H1 (cell line): ENCODE measurements around the gene SPRR4. TPM values are rescaled to one million over a fixed set of nuclear protein-coding genes. Genes with fewer than 3 reads are reported as not detected.

ENCODE experiments used
- BCL11A ChIP-seq, 2 experiments: IDR thresholded peaks; one replicate each; pipeline ENCODE4 v1.6.1; 2011; ENCODE audit warnings: low read depth in 2 of 2, low read length in 2 of 2, mild to moderate bottlenecking in 2 of 2
- CREB1 ChIP-seq: IDR thresholded peaks from 2 replicates; pipeline ENCODE4 v1.6.1; 2012; ENCODE audit warnings: inconsistent platforms
- EGR1 ChIP-seq: IDR thresholded peaks from 2 replicates; pipeline ENCODE4 v1.6.1; 2011; ENCODE audit warnings: low read depth, low read length, borderline replicate concordance
- KDM5A ChIP-seq: fragments of 200-600 bp; IDR thresholded peaks from 2 replicates; pipeline ENCODE4 v1.7.1; 2012; ENCODE audit warnings: mild to moderate bottlenecking, low read length, inconsistent platforms, mixed read lengths
- POLR2AphosphoS5 ChIP-seq: IDR thresholded peaks from 2 replicates; pipeline ENCODE4 v1.6.1; 2011; ENCODE audit warnings: low read depth, low read length
- RNF2 ChIP-seq: fragments of 200-900, 300-1000 bp; sonication (generic); IDR thresholded peaks from 2 replicates; pipeline ENCODE4 v1.7.1; 2016; ENCODE audit warnings: borderline replicate concordance, low read depth, mild to moderate bottlenecking, antibody characterized with exemption, low read length; ENCODE audit not compliant: poor library complexity, severe bottlenecking; ENCODE audit errors: missing control alignments
- SIX5 ChIP-seq: IDR thresholded peaks from 2 replicates; pipeline ENCODE4 v1.6.1; 2011; ENCODE audit warnings: mild to moderate bottlenecking, low read depth, low read length
- USF2 ChIP-seq: IDR thresholded peaks from 2 replicates; pipeline ENCODE4 v1.6.1; 2011; ENCODE audit warnings: low read length, improper control_type of control experiment
- YY1 ChIP-seq: IDR thresholded peaks from 2 replicates; pipeline ENCODE4 v1.6.1; 2011; ENCODE audit warnings: low read depth, mild to moderate bottlenecking, low read length
- polyA plus RNA-seq, 7 experiments: library from polyadenylated mRNA; depleted of rRNA in 3 of 7; stranded (reverse) in 5 of 7; unstranded in 2 of 7; fragments of >200 nt in 5 of 7; fragments of 200-250 nt in 2 of 7; gene quantifications; 1 replicate in 5 of 7; 2 replicates in 1 of 7; 4 replicates in 1 of 7; pipeline versions ENCODE4 v1.2.1 to v1.2.3, GENCODE V29; 2011 to 2013; ENCODE audit warnings: missing spikeins in 2 of 7, mixed read lengths in 2 of 7
- total RNA-seq: library from RNA; stranded (reverse); fragmentation: NEBNext Ultra II Directional; extraction: Animal tissue kit (Norgen Biotek cat#: 25700); gene quantifications from 2 replicates; pipeline ENCODE4 v1.2.1, GENCODE V29; 2021
- TF ChIP-seq, protein P1 (sequence below): fragments of 300-600 bp; sonication (generic); IDR thresholded peaks from 2 replicates; pipeline ENCODE4 v1.7.1; 2012; ENCODE audit warnings: low read length, moderate library complexity, mild to moderate bottlenecking, inconsistent platforms; ENCODE audit not compliant: insufficient replicate concordance
- TF ChIP-seq, protein P2 (sequence below): IDR thresholded peaks from 2 replicates; pipeline ENCODE4 v1.6.1; 2011; ENCODE audit warnings: low read depth, mild to moderate bottlenecking, low read length; ENCODE audit not compliant: insufficient read depth

SPRR4 gene
- total and polyA plus RNA-seq, 2 of the 8 experiments (the other 6 are each of a cell fraction or from before 2014, with no cell fraction given) = not detected

DNA sequence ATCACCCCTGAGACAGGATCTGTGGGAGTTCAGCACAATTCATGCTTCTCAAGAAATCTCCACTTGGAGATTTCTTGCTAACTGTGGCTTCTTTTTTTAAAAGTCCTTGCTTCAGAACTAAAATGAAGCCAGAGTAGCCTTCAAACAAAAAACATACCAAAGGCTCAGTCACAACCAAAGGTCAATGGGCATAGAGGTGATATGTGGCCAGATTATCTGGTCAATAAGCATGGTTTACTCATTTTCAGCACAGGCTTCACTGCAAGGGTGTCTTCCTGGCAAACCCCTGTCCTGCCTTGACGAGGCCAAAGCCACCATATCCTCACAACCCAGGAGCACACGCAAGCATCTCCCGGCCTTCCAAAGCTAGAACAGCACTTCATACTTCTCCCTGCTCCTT, 11.2 kb upstream of the SPRR4 start (continued):
- TF ChIP-seq, protein P1, sequence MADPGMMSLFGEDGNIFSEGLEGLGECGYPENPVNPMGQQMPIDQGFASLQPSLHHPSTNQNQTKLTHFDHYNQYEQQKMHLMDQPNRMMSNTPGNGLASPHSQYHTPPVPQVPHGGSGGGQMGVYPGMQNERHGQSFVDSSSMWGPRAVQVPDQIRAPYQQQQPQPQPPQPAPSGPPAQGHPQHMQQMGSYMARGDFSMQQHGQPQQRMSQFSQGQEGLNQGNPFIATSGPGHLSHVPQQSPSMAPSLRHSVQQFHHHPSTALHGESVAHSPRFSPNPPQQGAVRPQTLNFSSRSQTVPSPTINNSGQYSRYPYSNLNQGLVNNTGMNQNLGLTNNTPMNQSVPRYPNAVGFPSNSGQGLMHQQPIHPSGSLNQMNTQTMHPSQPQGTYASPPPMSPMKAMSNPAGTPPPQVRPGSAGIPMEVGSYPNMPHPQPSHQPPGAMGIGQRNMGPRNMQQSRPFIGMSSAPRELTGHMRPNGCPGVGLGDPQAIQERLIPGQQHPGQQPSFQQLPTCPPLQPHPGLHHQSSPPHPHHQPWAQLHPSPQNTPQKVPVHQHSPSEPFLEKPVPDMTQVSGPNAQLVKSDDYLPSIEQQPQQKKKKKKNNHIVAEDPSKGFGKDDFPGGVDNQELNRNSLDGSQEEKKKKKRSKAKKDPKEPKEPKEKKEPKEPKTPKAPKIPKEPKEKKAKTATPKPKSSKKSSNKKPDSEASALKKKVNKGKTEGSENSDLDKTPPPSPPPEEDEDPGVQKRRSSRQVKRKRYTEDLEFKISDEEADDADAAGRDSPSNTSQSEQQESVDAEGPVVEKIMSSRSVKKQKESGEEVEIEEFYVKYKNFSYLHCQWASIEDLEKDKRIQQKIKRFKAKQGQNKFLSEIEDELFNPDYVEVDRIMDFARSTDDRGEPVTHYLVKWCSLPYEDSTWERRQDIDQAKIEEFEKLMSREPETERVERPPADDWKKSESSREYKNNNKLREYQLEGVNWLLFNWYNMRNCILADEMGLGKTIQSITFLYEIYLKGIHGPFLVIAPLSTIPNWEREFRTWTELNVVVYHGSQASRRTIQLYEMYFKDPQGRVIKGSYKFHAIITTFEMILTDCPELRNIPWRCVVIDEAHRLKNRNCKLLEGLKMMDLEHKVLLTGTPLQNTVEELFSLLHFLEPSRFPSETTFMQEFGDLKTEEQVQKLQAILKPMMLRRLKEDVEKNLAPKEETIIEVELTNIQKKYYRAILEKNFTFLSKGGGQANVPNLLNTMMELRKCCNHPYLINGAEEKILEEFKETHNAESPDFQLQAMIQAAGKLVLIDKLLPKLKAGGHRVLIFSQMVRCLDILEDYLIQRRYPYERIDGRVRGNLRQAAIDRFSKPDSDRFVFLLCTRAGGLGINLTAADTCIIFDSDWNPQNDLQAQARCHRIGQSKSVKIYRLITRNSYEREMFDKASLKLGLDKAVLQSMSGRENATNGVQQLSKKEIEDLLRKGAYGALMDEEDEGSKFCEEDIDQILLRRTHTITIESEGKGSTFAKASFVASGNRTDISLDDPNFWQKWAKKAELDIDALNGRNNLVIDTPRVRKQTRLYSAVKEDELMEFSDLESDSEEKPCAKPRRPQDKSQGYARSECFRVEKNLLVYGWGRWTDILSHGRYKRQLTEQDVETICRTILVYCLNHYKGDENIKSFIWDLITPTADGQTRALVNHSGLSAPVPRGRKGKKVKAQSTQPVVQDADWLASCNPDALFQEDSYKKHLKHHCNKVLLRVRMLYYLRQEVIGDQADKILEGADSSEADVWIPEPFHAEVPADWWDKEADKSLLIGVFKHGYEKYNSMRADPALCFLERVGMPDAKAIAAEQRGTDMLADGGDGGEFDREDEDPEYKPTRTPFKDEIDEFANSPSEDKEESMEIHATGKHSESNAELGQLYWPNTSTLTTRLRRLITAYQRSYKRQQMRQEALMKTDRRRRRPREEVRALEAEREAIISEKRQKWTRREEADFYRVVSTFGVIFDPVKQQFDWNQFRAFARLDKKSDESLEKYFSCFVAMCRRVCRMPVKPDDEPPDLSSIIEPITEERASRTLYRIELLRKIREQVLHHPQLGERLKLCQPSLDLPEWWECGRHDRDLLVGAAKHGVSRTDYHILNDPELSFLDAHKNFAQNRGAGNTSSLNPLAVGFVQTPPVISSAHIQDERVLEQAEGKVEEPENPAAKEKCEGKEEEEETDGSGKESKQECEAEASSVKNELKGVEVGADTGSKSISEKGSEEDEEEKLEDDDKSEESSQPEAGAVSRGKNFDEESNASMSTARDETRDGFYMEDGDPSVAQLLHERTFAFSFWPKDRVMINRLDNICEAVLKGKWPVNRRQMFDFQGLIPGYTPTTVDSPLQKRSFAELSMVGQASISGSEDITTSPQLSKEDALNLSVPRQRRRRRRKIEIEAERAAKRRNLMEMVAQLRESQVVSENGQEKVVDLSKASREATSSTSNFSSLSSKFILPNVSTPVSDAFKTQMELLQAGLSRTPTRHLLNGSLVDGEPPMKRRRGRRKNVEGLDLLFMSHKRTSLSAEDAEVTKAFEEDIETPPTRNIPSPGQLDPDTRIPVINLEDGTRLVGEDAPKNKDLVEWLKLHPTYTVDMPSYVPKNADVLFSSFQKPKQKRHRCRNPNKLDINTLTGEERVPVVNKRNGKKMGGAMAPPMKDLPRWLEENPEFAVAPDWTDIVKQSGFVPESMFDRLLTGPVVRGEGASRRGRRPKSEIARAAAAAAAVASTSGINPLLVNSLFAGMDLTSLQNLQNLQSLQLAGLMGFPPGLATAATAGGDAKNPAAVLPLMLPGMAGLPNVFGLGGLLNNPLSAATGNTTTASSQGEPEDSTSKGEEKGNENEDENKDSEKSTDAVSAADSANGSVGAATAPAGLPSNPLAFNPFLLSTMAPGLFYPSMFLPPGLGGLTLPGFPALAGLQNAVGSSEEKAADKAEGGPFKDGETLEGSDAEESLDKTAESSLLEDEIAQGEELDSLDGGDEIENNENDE = no peak
- no peak for TF ChIP-seq SIX5
- TF ChIP-seq EGR1 = no peak
- no peak for TF ChIP-seq USF2
- no peak for TF ChIP-seq YY1
- TF ChIP-seq RNF2 = no peak
- TF ChIP-seq BCL11A (IDR thresholded peaks at IDR 0.05; ENCODE audit: low read depth in 2 of 2, low read length in 2 of 2) = no peak
- TF ChIP-seq, protein P2, sequence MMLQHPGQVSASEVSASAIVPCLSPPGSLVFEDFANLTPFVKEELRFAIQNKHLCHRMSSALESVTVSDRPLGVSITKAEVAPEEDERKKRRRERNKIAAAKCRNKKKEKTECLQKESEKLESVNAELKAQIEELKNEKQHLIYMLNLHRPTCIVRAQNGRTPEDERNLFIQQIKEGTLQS = no peak
- no peak for TF ChIP-seq KDM5A
- no peak for TF ChIP-seq CREB1
- no peak for TF ChIP-seq POLR2AphosphoS5
